GM12801 (cell line): ENCODE data around the gene MAGI1.

Experiments used
- TF ChIP-seq, protein P1 (sequence below): IDR thresholded peaks from one replicate; pipeline ENCODE4 v1.5.1; 2011; ENCODE audit warnings: control low read depth; ENCODE audit not compliant: insufficient read length; ENCODE audit errors: extremely low read depth

Gene MAGI1

DNA sequence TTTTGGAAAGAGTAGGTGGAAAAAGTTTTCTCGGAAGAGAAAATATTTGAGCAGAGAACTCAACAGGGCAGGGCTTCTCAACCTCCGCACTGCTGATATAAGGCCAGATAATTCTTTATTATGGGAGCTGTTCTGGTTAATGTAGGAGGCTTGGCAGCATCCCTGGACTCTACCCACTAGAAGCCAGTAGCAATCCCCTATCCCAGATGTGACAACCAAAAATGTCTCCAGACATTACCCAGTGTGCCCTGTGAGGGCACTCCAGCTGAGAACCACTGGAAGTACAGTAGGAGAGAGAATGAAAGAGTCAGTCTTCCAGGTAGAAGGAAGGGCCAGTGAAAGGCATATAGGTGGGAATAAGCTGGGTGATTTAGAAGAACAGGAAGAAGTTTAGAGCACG is 703.1 kb downstream of the MAGI1 start:
- TF ChIP-seq, protein P1, sequence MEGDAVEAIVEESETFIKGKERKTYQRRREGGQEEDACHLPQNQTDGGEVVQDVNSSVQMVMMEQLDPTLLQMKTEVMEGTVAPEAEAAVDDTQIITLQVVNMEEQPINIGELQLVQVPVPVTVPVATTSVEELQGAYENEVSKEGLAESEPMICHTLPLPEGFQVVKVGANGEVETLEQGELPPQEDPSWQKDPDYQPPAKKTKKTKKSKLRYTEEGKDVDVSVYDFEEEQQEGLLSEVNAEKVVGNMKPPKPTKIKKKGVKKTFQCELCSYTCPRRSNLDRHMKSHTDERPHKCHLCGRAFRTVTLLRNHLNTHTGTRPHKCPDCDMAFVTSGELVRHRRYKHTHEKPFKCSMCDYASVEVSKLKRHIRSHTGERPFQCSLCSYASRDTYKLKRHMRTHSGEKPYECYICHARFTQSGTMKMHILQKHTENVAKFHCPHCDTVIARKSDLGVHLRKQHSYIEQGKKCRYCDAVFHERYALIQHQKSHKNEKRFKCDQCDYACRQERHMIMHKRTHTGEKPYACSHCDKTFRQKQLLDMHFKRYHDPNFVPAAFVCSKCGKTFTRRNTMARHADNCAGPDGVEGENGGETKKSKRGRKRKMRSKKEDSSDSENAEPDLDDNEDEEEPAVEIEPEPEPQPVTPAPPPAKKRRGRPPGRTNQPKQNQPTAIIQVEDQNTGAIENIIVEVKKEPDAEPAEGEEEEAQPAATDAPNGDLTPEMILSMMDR = no peak

DNA sequence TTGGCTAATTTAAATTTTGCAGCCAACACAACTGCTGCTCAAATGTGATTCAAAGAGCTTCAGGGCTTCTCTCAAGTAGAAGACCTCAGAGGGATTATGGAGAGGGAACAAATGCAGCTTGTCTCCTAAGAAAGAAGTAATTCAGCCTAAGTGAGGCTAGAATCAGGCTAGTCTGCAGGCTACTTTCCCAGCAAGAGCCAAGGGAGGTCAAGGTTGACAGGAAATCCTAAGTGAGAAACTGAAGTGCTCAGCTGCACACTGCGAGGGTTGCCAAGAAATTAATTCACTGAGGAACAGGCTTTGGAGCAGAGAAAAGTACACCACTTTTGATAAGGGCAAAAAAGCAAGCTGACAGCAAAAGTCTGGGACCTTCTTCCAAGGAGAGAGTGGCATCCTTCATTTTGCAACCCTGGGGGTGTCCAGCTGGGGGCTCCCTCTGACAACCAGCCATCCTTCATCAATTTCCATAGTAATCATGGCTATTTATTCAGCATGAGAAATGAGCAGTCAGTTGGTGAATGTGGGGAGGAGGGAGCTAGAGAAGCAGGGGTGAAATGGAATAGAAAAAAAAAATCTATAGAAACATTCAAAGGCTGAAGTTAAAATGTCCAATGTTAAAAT is 704.6 kb downstream of the MAGI1 start:
- TF ChIP-seq, protein P1 = no peak

DNA sequence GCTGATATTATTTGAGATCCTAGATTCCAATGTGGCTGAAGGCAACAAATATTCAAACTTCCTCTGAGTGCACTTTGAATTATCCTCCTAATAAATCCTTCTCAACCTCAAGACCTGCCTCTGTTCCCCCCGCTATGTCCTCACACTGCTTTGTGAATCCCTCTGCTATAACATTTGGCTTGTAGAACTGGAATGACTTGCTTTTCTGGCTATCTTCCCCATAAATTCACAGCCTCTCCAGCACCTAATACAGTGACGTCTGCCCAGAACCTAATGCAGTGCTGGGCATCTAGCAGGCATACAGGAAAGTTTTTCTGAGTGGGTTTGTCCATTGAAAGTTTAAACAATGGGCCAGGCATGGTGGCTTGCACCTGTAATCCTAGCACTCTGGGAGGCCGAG is 707.0 kb downstream of the MAGI1 start:
- TF ChIP-seq, protein P1 = no peak

DNA sequence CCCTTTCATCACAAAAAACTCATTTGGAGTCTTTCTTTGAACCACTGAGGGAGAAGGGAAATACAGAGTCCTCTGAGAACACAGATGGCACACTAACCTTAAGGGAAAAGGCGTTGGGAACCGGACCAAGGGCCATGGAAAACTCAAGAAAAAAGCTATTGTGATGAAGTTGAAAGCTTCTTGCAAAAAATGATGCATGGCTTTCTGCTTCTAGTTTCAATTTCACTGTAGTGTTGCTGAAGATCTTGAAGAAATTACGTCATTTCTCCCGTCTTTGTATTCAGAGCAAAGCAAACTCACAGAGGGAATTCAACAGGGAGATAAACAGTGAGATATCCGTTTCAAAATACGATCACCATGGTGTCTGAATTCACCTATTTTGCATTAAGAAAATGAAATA is 708.6 kb downstream of the MAGI1 start:
- TF ChIP-seq, protein P1 = no peak

DNA sequence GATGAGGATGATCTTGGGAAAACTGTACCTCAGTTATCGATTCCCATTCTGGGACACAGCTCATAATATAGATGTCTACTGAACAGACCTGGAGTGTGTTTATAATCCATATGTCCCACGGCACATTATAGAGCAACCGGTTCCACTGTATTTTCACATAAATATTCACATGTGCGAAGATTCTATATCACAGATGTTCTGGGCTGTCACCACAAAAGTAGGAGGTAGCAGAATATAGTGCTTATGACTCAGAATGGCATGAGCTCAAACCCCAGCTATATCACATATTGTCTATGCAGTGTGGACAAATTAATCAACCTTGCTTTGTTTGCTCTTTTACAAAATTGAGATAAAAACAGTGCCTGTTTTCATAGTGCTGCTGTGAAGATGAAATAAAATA is 710.6 kb downstream of the MAGI1 start:
- TF ChIP-seq, protein P1 = no peak

DNA sequence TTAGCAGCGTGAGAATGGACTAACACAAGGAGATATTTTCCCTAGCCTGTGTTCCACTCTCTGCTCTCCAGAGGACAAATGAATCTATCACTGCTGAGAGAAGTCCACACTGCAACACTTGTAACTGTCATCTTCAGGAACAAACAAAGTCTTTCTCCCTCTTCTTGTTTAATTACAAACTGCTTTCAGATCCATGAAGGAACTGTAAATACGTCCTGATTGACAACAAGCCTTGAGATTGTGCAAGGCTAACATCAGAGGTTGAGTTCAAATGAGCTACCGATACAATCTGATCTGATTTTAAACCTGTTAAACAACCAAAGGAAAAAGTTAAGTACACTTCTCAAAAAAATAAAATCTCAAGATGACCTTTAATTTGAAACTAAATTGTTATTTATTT is 712.1 kb downstream of the MAGI1 start:
- TF ChIP-seq, protein P1 = no peak

DNA sequence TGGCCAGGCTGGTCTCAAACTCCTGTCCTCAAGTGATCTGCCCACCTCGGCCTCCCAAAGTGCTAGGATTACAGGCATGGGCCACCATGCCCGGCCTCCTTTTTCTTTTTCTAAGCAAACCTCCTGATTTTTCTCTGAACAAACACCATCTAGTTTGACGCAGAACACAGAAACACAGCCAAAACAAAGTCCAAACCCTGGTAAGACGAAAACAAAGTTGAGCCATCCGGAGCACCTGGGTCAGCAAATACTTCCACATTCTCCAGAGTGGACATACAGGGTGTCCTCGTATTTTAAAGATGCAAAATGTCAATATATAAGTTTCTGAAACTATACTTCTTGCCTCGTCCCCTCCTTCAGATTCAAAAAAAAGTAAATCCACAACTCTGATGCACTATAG is 715.8 kb downstream of the MAGI1 start:
- TF ChIP-seq, protein P1 = no peak
